ENCODE data around the gene FHDC1. TPM values are rescaled to one million over a fixed set of nuclear protein-coding genes. Genes with fewer than 3 reads are reported as not detected.
"Not testable (repeated sequence)": the region's sequence is repeated elsewhere in the genome, so short reads cannot be mapped to it uniquely, and the experiment has no call there.

Gene FHDC1
- total RNA-seq, result under 1 TPM; 0.14 to 0.16 TPM

GRCh38 chr4:152935631-152936445, at the start of gene FHDC1:
FHDC1 (plus strand) TSS chr4:152936323; CDS start chr4:152943058, 6,735 bp downstream.
- Mint-ChIP-seq H3K36me3 (peaks cover 10 to 22% of the 10 kb centered on the region in 2 donors), H3K27ac (no peak within 1 kb of the TSS), H3K9me3 (no peaks in the 10 kb centered on the region)
- DNase-seq (ENCODE audit: low spot score in 2 of 2) (peak in 1 of 2 donors; percentile 19), ATAC-seq (peak; percentile 52 to 62)

GRCh38 chr4:152887981-152888380, 48.1 kb upstream of the FHDC1 start:
- no peak for DNase-seq (ENCODE audit: low spot score in 2 of 2)
- no peak overlapping the region for H3K27ac Mint-ChIP-seq
- no peak for ATAC-seq
- peaks cover 0 to 5% of the 10 kb centered on the region in 2 donors for H3K36me3 Mint-ChIP-seq
- H3K9me3 Mint-ChIP-seq, result no peaks in the 10 kb centered on the region

GRCh38 chr4:152892974-152893373, 43.1 kb upstream of the FHDC1 start:
- H3K27ac Mint-ChIP-seq, result no peak overlapping the region
- H3K36me3 Mint-ChIP-seq, result peaks cover 0 to 5% of the 10 kb centered on the region in 2 donors
- H3K9me3 Mint-ChIP-seq, result no peaks in the 10 kb centered on the region
- DNase-seq (ENCODE audit: low spot score in 2 of 2) (no peak), ATAC-seq (no peak)

GRCh38 chr4:152894673-152895072, 41.5 kb upstream of the FHDC1 start:
- Mint-ChIP-seq H3K27ac (no peak overlapping the region), H3K9me3 (no peaks in the 10 kb centered on the region), H3K36me3 (peaks cover 0 to 5% of the 10 kb centered on the region in 2 donors)
- no peak for ATAC-seq
- DNase-seq (ENCODE audit: low spot score in 2 of 2), result no peak

- ATAC-seq, result no peak
- H3K36me3 Mint-ChIP-seq, result peaks cover 0 to 5% of the 10 kb centered on the region in 2 donors
These were observed 39.3 kb upstream of the FHDC1 start for GRCh38 chr4:152896811-152897210.

GRCh38 chr4:152898133-152898532, 38.0 kb upstream of the FHDC1 start:
- not testable (repeated sequence) for H3K36me3 Mint-ChIP-seq; H3K9me3 Mint-ChIP-seq; ATAC-seq; H3K27ac Mint-ChIP-seq; DNase-seq (ENCODE audit: low spot score in 2 of 2)

More at GRCh38 chr4:152896811-152897210, 39.3 kb upstream of the FHDC1 start:
- DNase-seq (ENCODE audit: low spot score in 2 of 2), result no peak
- H3K9me3 Mint-ChIP-seq, result no peaks in the 10 kb centered on the region
- H3K27ac Mint-ChIP-seq, result no peak overlapping the region

- no peak overlapping the region for H3K27ac Mint-ChIP-seq
- no peaks in the 10 kb centered on the region for H3K36me3 Mint-ChIP-seq
- ATAC-seq, result no peak
- H3K9me3 Mint-ChIP-seq, result no peaks in the 10 kb centered on the region
- no peak for DNase-seq (ENCODE audit: low spot score in 2 of 2)
These were observed 37.5 kb upstream of the FHDC1 start for GRCh38 chr4:152898606-152899005.

GRCh38 chr4:152900395-152900794, 35.7 kb upstream of the FHDC1 start:
- Mint-ChIP-seq H3K27ac (no peak overlapping the region), H3K9me3 (no peaks in the 10 kb centered on the region), H3K36me3 (no peaks in the 10 kb centered on the region)
- DNase-seq (ENCODE audit: low spot score in 2 of 2) (no peak), ATAC-seq (no peak)

- DNase-seq (ENCODE audit: low spot score in 2 of 2) (no peak), ATAC-seq (no peak)
- Mint-ChIP-seq H3K27ac (no peak overlapping the region), H3K9me3 (no peaks in the 10 kb centered on the region), H3K36me3 (no peaks in the 10 kb centered on the region)
These were observed 34.9 kb upstream of the FHDC1 start for GRCh38 chr4:152901205-152901604.

- no peaks in the 10 kb centered on the region for H3K36me3 Mint-ChIP-seq
- DNase-seq (ENCODE audit: low spot score in 2 of 2) (no peak), ATAC-seq (no peak)
- H3K9me3 Mint-ChIP-seq, result no peaks in the 10 kb centered on the region
- H3K27ac Mint-ChIP-seq, result peak overlapping the region in 1 of 2 donors; percentile 58
These were observed 32.5 kb upstream of the FHDC1 start for GRCh38 chr4:152903658-152904057.

- Mint-ChIP-seq H3K9me3 (no peaks in the 10 kb centered on the region), H3K27ac (no peak overlapping the region), H3K36me3 (no peaks in the 10 kb centered on the region)
- ATAC-seq, result no peak
- no peak for DNase-seq (ENCODE audit: low spot score in 2 of 2)
These were observed 26.2 kb upstream of the FHDC1 start for GRCh38 chr4:152909901-152910300.

- DNase-seq (ENCODE audit: low spot score in 2 of 2) (no peak), ATAC-seq (no peak)
- H3K9me3 Mint-ChIP-seq, result no peaks in the 10 kb centered on the region
- H3K36me3 Mint-ChIP-seq, result no peaks in the 10 kb centered on the region
- H3K27ac Mint-ChIP-seq, result no peak overlapping the region
These were observed 25.6 kb upstream of the FHDC1 start for GRCh38 chr4:152910521-152910920.

GRCh38 chr4:152917543-152918395, 18.4 kb upstream of the FHDC1 start:
- ATAC-seq, result no peak
- DNase-seq (ENCODE audit: low spot score in 2 of 2), result no peak
- Mint-ChIP-seq H3K27ac (no peak overlapping the region), H3K9me3 (peaks cover 5 to 11% of the 10 kb centered on the region in 2 donors), H3K36me3 (peaks cover 12 to 23% of the 10 kb centered on the region in 2 donors)

GRCh38 chr4:152919826-152920225, 16.3 kb upstream of the FHDC1 start:
- DNase-seq (ENCODE audit: low spot score in 2 of 2) (no peak), ATAC-seq (no peak)
- peaks cover 5 to 11% of the 10 kb centered on the region in 2 donors for H3K9me3 Mint-ChIP-seq
- peaks cover 12 to 23% of the 10 kb centered on the region in 2 donors for H3K36me3 Mint-ChIP-seq
- no peak overlapping the region for H3K27ac Mint-ChIP-seq

GRCh38 chr4:152920768-152921167, 15.4 kb upstream of the FHDC1 start:
- peaks cover 5 to 11% of the 10 kb centered on the region in 2 donors for H3K9me3 Mint-ChIP-seq
- ATAC-seq, result no peak
- no peak overlapping the region for H3K27ac Mint-ChIP-seq
- peaks cover 12 to 23% of the 10 kb centered on the region in 2 donors for H3K36me3 Mint-ChIP-seq
- no peak for DNase-seq (ENCODE audit: low spot score in 2 of 2)

- DNase-seq (ENCODE audit: low spot score in 2 of 2) (no peak), ATAC-seq (no peak)
- peaks cover 12 to 23% of the 10 kb centered on the region in 2 donors for H3K36me3 Mint-ChIP-seq
- H3K27ac Mint-ChIP-seq, result no peak overlapping the region
- peaks cover 5 to 11% of the 10 kb centered on the region in 2 donors for H3K9me3 Mint-ChIP-seq
These were observed 14.8 kb upstream of the FHDC1 start for GRCh38 chr4:152921284-152921683.

GRCh38 chr4:152925851-152926250, 10.3 kb upstream of the FHDC1 start:
- H3K9me3 Mint-ChIP-seq, result peaks cover 5 to 7% of the 10 kb centered on the region in 2 donors
- H3K27ac Mint-ChIP-seq, result no peak overlapping the region
- ATAC-seq, result no peak
- DNase-seq (ENCODE audit: low spot score in 2 of 2), result no peak
- peaks cover 5 to 6% of the 10 kb centered on the region in 2 donors for H3K36me3 Mint-ChIP-seq
